ENCODE measurements around the gene HIGD1C.

GRCh38 chr12:50937653-50938052, 14.7 kb upstream of the HIGD1C start:
- TF ChIP-seq POLR2A (IDR thresholded peaks at IDR 0.05; ENCODE audit: control extremely low read depth in 1 of 2, low read depth in 2 of 2, low read length in 2 of 2) (no peak), PHF8 (conservative IDR thresholded peaks at IDR 0.05; ENCODE audit: low read depth, low read length) (no peak), ATF2 (IDR thresholded peaks at IDR 0.05; ENCODE audit: low read length) (no peak), SUZ12 (IDR thresholded peaks at IDR 0.05; ENCODE audit: low read length) (no peak), POLR2AphosphoS5 (IDR thresholded peaks at IDR 0.05; ENCODE audit: low read depth, low read length) (no peak), SP1 (IDR thresholded peaks at IDR 0.05; ENCODE audit: low read depth, low read length) (no peak), CTCF (IDR thresholded peaks at IDR 0.05; ENCODE audit: control extremely low read depth in 1 of 3, insufficient read depth in 1 of 3, low read depth in 1 of 3, low read length in 3 of 3) (no peak), SRF (IDR thresholded peaks at IDR 0.05; ENCODE audit: low read depth, low read length) (no peak)

All from H1 (cell line).